ENCODE results near the gene STK35. TPM values are rescaled to one million over a fixed set of nuclear protein-coding genes. Genes with fewer than 3 reads are reported as not detected.

STK35 gene
- total RNA-seq, 3 donors from 2014 or later: 17.5 to 21.1 (median 18.7) TPM

GRCh38 chr20:2151858-2152281 lies 50.2 kb downstream of the STK35 start:
- Mint-ChIP-seq H3K36me3 (ENCODE audit: insufficient read depth) (peaks cover 8% of the 10 kb centered on the region), H3K9me3 (no peaks in the 10 kb centered on the region), H3K4me3 (no peak overlapping the region), H3K27me3 (ENCODE audit: low read depth) (no peaks in the 10 kb centered on the region), H3K4me1 (ENCODE audit: low read depth) (no peaks in the 10 kb centered on the region)
- no peak for ATAC-seq
- no peak for DNase-seq

- no peaks in the 10 kb centered on the region for H3K9me3 Mint-ChIP-seq
- ATAC-seq (no peak), DNase-seq (no peak)
- H3K36me3 Mint-ChIP-seq (ENCODE audit: insufficient read depth): peaks cover 8% of the 10 kb centered on the region
- H3K4me1 Mint-ChIP-seq (ENCODE audit: low read depth): no peaks in the 10 kb centered on the region
- no peaks in the 10 kb centered on the region for H3K27me3 Mint-ChIP-seq (ENCODE audit: low read depth)
- H3K4me3 Mint-ChIP-seq: no peak overlapping the region
Measured at GRCh38 chr20:2152317-2152716, 50.7 kb downstream of the STK35 start.

- H3K4me3 Mint-ChIP-seq: no peak overlapping the region
- H3K36me3 Mint-ChIP-seq (ENCODE audit: insufficient read depth): peaks cover 5% of the 10 kb centered on the region
- no peaks in the 10 kb centered on the region for H3K27me3 Mint-ChIP-seq (ENCODE audit: low read depth)
- DNase-seq: no peak
- no peaks in the 10 kb centered on the region for H3K4me1 Mint-ChIP-seq (ENCODE audit: low read depth)
- ATAC-seq: no peak
- H3K9me3 Mint-ChIP-seq: no peaks in the 10 kb centered on the region
Measured at GRCh38 chr20:2153326-2153725, 51.7 kb downstream of the STK35 start.

- ATAC-seq (no peak), DNase-seq (no peak)
- Mint-ChIP-seq H3K4me1 (ENCODE audit: low read depth) (no peaks in the 10 kb centered on the region), H3K4me3 (no peak overlapping the region), H3K36me3 (ENCODE audit: insufficient read depth) (no peaks in the 10 kb centered on the region), H3K9me3 (no peaks in the 10 kb centered on the region), H3K27me3 (ENCODE audit: low read depth) (no peaks in the 10 kb centered on the region)
Measured at GRCh38 chr20:2156224-2156623, 54.6 kb downstream of the STK35 start.

GRCh38 chr20:2156666-2157624 lies 55.3 kb downstream of the STK35 start:
- Mint-ChIP-seq H3K4me1 (ENCODE audit: low read depth) (no peaks in the 10 kb centered on the region), H3K9me3 (no peaks in the 10 kb centered on the region), H3K36me3 (ENCODE audit: insufficient read depth) (no peaks in the 10 kb centered on the region), H3K4me3 (no peak overlapping the region), H3K27me3 (ENCODE audit: low read depth) (no peaks in the 10 kb centered on the region)
- DNase-seq (no peak), ATAC-seq (no peak)

- ATAC-seq (no peak), DNase-seq (no peak)
- Mint-ChIP-seq H3K27me3 (ENCODE audit: low read depth) (no peaks in the 10 kb centered on the region), H3K36me3 (ENCODE audit: insufficient read depth) (no peaks in the 10 kb centered on the region), H3K9me3 (no peaks in the 10 kb centered on the region), H3K4me1 (ENCODE audit: low read depth) (no peaks in the 10 kb centered on the region), H3K4me3 (no peak overlapping the region)
Measured at GRCh38 chr20:2162125-2162822, 60.6 kb downstream of the STK35 start.

- H3K27me3 Mint-ChIP-seq (ENCODE audit: low read depth): no peaks in the 10 kb centered on the region
- no peak overlapping the region for H3K4me3 Mint-ChIP-seq
- H3K9me3 Mint-ChIP-seq: no peaks in the 10 kb centered on the region
- H3K36me3 Mint-ChIP-seq (ENCODE audit: insufficient read depth): no peaks in the 10 kb centered on the region
- no peaks in the 10 kb centered on the region for H3K4me1 Mint-ChIP-seq (ENCODE audit: low read depth)
- ATAC-seq (no peak), DNase-seq (no peak)
Measured at GRCh38 chr20:2162823-2163166, 61.2 kb downstream of the STK35 start.

GRCh38 chr20:2163312-2163711 lies 61.7 kb downstream of the STK35 start:
- H3K27me3 Mint-ChIP-seq (ENCODE audit: low read depth): no peaks in the 10 kb centered on the region
- DNase-seq (no peak), ATAC-seq (no peak)
- H3K9me3 Mint-ChIP-seq: no peaks in the 10 kb centered on the region
- no peak overlapping the region for H3K4me3 Mint-ChIP-seq
- no peaks in the 10 kb centered on the region for H3K4me1 Mint-ChIP-seq (ENCODE audit: low read depth)
- no peaks in the 10 kb centered on the region for H3K36me3 Mint-ChIP-seq (ENCODE audit: insufficient read depth)

GRCh38 chr20:2163757-2164156 lies 62.1 kb downstream of the STK35 start:
- Mint-ChIP-seq H3K4me1 (ENCODE audit: low read depth) (no peaks in the 10 kb centered on the region), H3K36me3 (ENCODE audit: insufficient read depth) (no peaks in the 10 kb centered on the region), H3K27me3 (ENCODE audit: low read depth) (no peaks in the 10 kb centered on the region), H3K9me3 (no peaks in the 10 kb centered on the region), H3K4me3 (no peak overlapping the region)
- ATAC-seq: no peak
- DNase-seq: no peak

GRCh38 chr20:2164421-2164820 lies 62.8 kb downstream of the STK35 start:
- no peak for ATAC-seq
- Mint-ChIP-seq H3K27me3 (ENCODE audit: low read depth) (no peaks in the 10 kb centered on the region), H3K36me3 (ENCODE audit: insufficient read depth) (no peaks in the 10 kb centered on the region), H3K9me3 (no peaks in the 10 kb centered on the region), H3K4me3 (no peak overlapping the region), H3K4me1 (ENCODE audit: low read depth) (no peaks in the 10 kb centered on the region)
- DNase-seq: no peak

- H3K27me3 Mint-ChIP-seq (ENCODE audit: low read depth): no peaks in the 10 kb centered on the region
- no peaks in the 10 kb centered on the region for H3K4me1 Mint-ChIP-seq (ENCODE audit: low read depth)
- ATAC-seq: no peak
- H3K4me3 Mint-ChIP-seq: no peak overlapping the region
- no peaks in the 10 kb centered on the region for H3K9me3 Mint-ChIP-seq
- DNase-seq: no peak
- no peaks in the 10 kb centered on the region for H3K36me3 Mint-ChIP-seq (ENCODE audit: insufficient read depth)
Measured at GRCh38 chr20:2164966-2165365, 63.3 kb downstream of the STK35 start.

- no peaks in the 10 kb centered on the region for H3K27me3 Mint-ChIP-seq (ENCODE audit: low read depth)
- DNase-seq: no peak
- no peaks in the 10 kb centered on the region for H3K36me3 Mint-ChIP-seq (ENCODE audit: insufficient read depth)
- no peaks in the 10 kb centered on the region for H3K9me3 Mint-ChIP-seq
- H3K4me3 Mint-ChIP-seq: no peak overlapping the region
- H3K4me1 Mint-ChIP-seq (ENCODE audit: low read depth): no peaks in the 10 kb centered on the region
- ATAC-seq: no peak
Measured at GRCh38 chr20:2165871-2166270, 64.2 kb downstream of the STK35 start.

- DNase-seq (no peak), ATAC-seq (no peak)
- Mint-ChIP-seq H3K27me3 (ENCODE audit: low read depth) (peaks cover 2% of the 10 kb centered on the region), H3K9me3 (no peaks in the 10 kb centered on the region), H3K4me3 (no peak overlapping the region), H3K36me3 (ENCODE audit: insufficient read depth) (no peaks in the 10 kb centered on the region), H3K4me1 (ENCODE audit: low read depth) (no peaks in the 10 kb centered on the region)
Measured at GRCh38 chr20:2167112-2167511, 65.5 kb downstream of the STK35 start.

GRCh38 chr20:2168946-2169345 lies 67.3 kb downstream of the STK35 start:
- Mint-ChIP-seq H3K4me3 (no peak overlapping the region), H3K27me3 (ENCODE audit: low read depth) (peaks cover 6% of the 10 kb centered on the region), H3K4me1 (ENCODE audit: low read depth) (peaks cover 3% of the 10 kb centered on the region), H3K9me3 (no peaks in the 10 kb centered on the region), H3K36me3 (ENCODE audit: insufficient read depth) (no peaks in the 10 kb centered on the region)
- DNase-seq (no peak), ATAC-seq (no peak)
